Liver (tissue), 9 donors: ENCODE measurements around the gene ABCC8. TPM values are rescaled to one million over a fixed set of nuclear protein-coding genes. Genes with fewer than 3 reads are reported as not detected.

ENCODE experiments used
- DNase-seq: peaks from one replicate; pipeline ENCODE4 v3.0.0-alpha.2; 2017; ENCODE audit warnings: low spot score
- H3K27ac ChIP-seq, 2 donors: one replicate each; pipeline ENCODE4 v1.7.0; 2013; ENCODE audit warnings: inconsistent platforms in 2 of 2, low read length in 2 of 2, control low read depth in 1 of 2, low read depth in 1 of 2, mild to moderate bottlenecking in 1 of 2
- H3K27me3 ChIP-seq, 4 donors: one replicate each; pipeline versions ENCODE4 v1.6.1 to v1.7.0; 2013; ENCODE audit warnings: low read length in 3 of 4, inconsistent platforms in 1 of 4, mild to moderate bottlenecking in 1 of 4, moderate library complexity in 1 of 4; ENCODE audit not compliant: control insufficient read depth in 4 of 4, insufficient read depth in 4 of 4
- H3K36me3 ChIP-seq, 4 donors: one replicate each; pipeline versions ENCODE4 v1.6.1 to v1.7.0; 2013; ENCODE audit warnings: low read length in 3 of 4, mild to moderate bottlenecking in 3 of 4, low read depth in 1 of 4, moderate library complexity in 1 of 4; ENCODE audit not compliant: control insufficient read depth in 4 of 4, insufficient read depth in 3 of 4
- H3K4me1 ChIP-seq, 4 donors: one replicate each; pipeline versions ENCODE4 v1.6.1 to v1.7.0; 2013; ENCODE audit warnings: low read length in 3 of 4, mild to moderate bottlenecking in 3 of 4, moderate library complexity in 1 of 4; ENCODE audit not compliant: control insufficient read depth in 4 of 4, insufficient read depth in 4 of 4
- H3K4me3 ChIP-seq, 3 donors: one replicate each; pipeline versions ENCODE4 v1.6.1 to v1.7.0; 2013; ENCODE audit warnings: low read length in 3 of 3, control low read depth in 1 of 3, low read depth in 1 of 3, mild to moderate bottlenecking in 1 of 3
- H3K9ac ChIP-seq, 2 donors: one replicate each; pipeline ENCODE4 v1.7.0; 2013; ENCODE audit warnings: low read length in 2 of 2, mild to moderate bottlenecking in 2 of 2, moderate library complexity in 2 of 2, control low read depth in 1 of 2, low read depth in 1 of 2
- H3K9me3 ChIP-seq, 4 donors: one replicate each; pipeline versions ENCODE4 v1.6.1 to v1.7.0; 2013; ENCODE audit warnings: low read length in 3 of 4; ENCODE audit not compliant: control insufficient read depth in 4 of 4
- EGR1 ChIP-seq, 2 donors: IDR thresholded peaks; 2 replicates each; pipeline ENCODE4 v1.6.1; 2016 to 2018; ENCODE audit warnings: antibody characterized with exemption in 2 of 2, low read depth in 2 of 2
- FOXA1 ChIP-seq: IDR thresholded peaks from 2 replicates; pipeline ENCODE4 v1.6.1; 2016; ENCODE audit warnings: antibody characterized with exemption
- FOXA2 ChIP-seq: IDR thresholded peaks from 2 replicates; pipeline ENCODE4 v1.6.1; 2016; ENCODE audit warnings: antibody characterized with exemption
- GABPA ChIP-seq, 2 donors: IDR thresholded peaks in 1 of 2; conservative IDR thresholded peaks in 1 of 2; 2 replicates each; pipeline ENCODE4 v1.6.1; 2016; ENCODE audit warnings: antibody characterized with exemption in 2 of 2, mild to moderate bottlenecking in 1 of 2, moderate library complexity in 1 of 2
- HNF4A ChIP-seq, 2 donors: conservative IDR thresholded peaks; 2 replicates each; pipeline ENCODE4 v1.6.1; 2016; ENCODE audit warnings: antibody characterized with exemption in 2 of 2, mild to moderate bottlenecking in 2 of 2
- HNF4G ChIP-seq: IDR thresholded peaks from 2 replicates; pipeline ENCODE4 v1.6.1; 2016; ENCODE audit warnings: antibody characterized with exemption
- JUND ChIP-seq, 2 donors: IDR thresholded peaks; 2 replicates each; pipeline ENCODE4 v1.6.1; 2016; ENCODE audit warnings: antibody characterized with exemption in 2 of 2
- NR2F2 ChIP-seq: IDR thresholded peaks from 2 replicates; pipeline ENCODE4 v1.6.1; 2016; ENCODE audit warnings: antibody characterized with exemption
- RAD21 ChIP-seq, 2 donors: IDR thresholded peaks; 2 replicates each; pipeline ENCODE4 v1.6.1; 2016; ENCODE audit warnings: antibody characterized with exemption in 2 of 2, mild to moderate bottlenecking in 2 of 2
- RXRA ChIP-seq, 2 donors: IDR thresholded peaks; 2 replicates each; pipeline ENCODE4 v1.6.1; 2017 to 2018; ENCODE audit warnings: antibody characterized with exemption in 2 of 2, mild to moderate bottlenecking in 1 of 2
- TAF1 ChIP-seq: conservative IDR thresholded peaks from 2 replicates; pipeline ENCODE4 v1.6.1; 2016; ENCODE audit warnings: antibody characterized with exemption, mild to moderate bottlenecking
- YY1 ChIP-seq: IDR thresholded peaks from 2 replicates; pipeline ENCODE4 v1.6.1; 2016; ENCODE audit warnings: antibody characterized with exemption, mild to moderate bottlenecking
- WGBS: extraction: QIAGEN DNeasy Blood & Tissue Kit; methylation state at CpG from one replicate; pipeline ENCODE4 v1.1.7; 2013; 5-methylcytosine and 5-hydroxymethylcytosine counted together
- polyA plus RNA-seq, 2 donors: library from polyadenylated mRNA; stranded (reverse) in 1 of 2; unstranded in 1 of 2; fragments of 200-250 nt in 1 of 2; fragments of >200 nt in 1 of 2; fragmentation: Nextera tagmentation in 1 of 2; extraction: Ambion mirVana in 1 of 2; gene quantifications; one replicate each; pipeline versions ENCODE4 v1.2.1 to v1.2.3, GENCODE V29; 2013 to 2015
- total RNA-seq, 2 donors: library from RNA; depleted of rRNA; stranded (reverse); fragments of >200 nt; gene quantifications; one replicate each; pipeline ENCODE4 v1.2.3, GENCODE V29; 2014
- TF ChIP-seq, protein P1 (sequence below): fragments of 150-350 bp; IDR thresholded peaks from 2 replicates; pipeline ENCODE4 v1.5.1; 2017; ENCODE audit warnings: improper control_type of control experiment, low read depth, low read length; ENCODE audit not compliant: missing input control
- TF ChIP-seq, protein P2 (sequence below): IDR thresholded peaks from 2 replicates; pipeline ENCODE4 v1.6.1; 2016; ENCODE audit warnings: antibody characterized with exemption
- TF ChIP-seq, protein P3 (sequence below): IDR thresholded peaks from 2 replicates; pipeline ENCODE4 v1.6.1; 2016; ENCODE audit warnings: antibody characterized with exemption, mild to moderate bottlenecking
- TF ChIP-seq, protein P4 (sequence below): IDR thresholded peaks from 2 replicates; pipeline ENCODE4 v1.6.1; 2016; ENCODE audit warnings: antibody characterized with exemption
- TF ChIP-seq, protein P5 (sequence below): IDR thresholded peaks from 2 replicates; pipeline ENCODE4 v1.6.1; 2016; ENCODE audit warnings: antibody characterized with exemption
- donor health status: healthy.
- donor health status: healthy.
- donor health status: healthy.
- donor health status: healthy.
- donor health status: healthy.

The ABCC8 gene
- total and polyA plus RNA-seq, 4 donors, result 0.16 to 0.25 TPM; not detected in 2

DNA sequence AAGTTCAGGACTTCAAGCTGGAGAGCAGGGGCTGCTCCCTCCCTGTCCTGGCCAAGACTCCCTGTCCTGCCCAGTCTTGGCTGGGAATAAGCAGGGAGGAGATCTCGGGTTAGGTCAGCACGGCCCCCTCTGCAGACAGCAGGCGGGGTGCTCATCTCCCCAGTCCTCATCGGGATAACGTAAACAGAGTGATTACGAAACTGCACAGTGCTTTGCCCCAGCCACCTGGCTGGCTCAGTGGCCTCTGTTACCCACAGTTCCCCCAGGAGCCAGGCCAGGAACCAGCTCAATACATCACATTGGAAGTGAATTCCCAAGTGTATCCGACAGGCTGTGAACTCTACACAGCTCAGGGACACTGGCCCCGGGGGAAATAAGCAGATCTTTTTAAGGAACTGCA, 45.5 kb downstream of the ABCC8 start:
- no peak for DNase-seq
- Histone ChIP-seq H3K36me3 (no peaks in the 10 kb centered on the region), H3K27ac (no peak overlapping the region), H3K27me3 (no peaks in the 10 kb centered on the region), H3K9ac (no peak overlapping the region), H3K4me3 (no peak overlapping the region), H3K4me1 (no peaks in the 10 kb centered on the region), H3K9me3 (no peaks in the 10 kb centered on the region)
- no peak for TF ChIP-seq RXRA (IDR thresholded peaks at IDR 0.05)
- TF ChIP-seq, protein P1, sequence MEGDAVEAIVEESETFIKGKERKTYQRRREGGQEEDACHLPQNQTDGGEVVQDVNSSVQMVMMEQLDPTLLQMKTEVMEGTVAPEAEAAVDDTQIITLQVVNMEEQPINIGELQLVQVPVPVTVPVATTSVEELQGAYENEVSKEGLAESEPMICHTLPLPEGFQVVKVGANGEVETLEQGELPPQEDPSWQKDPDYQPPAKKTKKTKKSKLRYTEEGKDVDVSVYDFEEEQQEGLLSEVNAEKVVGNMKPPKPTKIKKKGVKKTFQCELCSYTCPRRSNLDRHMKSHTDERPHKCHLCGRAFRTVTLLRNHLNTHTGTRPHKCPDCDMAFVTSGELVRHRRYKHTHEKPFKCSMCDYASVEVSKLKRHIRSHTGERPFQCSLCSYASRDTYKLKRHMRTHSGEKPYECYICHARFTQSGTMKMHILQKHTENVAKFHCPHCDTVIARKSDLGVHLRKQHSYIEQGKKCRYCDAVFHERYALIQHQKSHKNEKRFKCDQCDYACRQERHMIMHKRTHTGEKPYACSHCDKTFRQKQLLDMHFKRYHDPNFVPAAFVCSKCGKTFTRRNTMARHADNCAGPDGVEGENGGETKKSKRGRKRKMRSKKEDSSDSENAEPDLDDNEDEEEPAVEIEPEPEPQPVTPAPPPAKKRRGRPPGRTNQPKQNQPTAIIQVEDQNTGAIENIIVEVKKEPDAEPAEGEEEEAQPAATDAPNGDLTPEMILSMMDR, result no peak
- TF ChIP-seq HNF4A (conservative IDR thresholded peaks at IDR 0.05), result peak in 1 of 2 donors; percentile 5
- TF ChIP-seq, protein P2, sequence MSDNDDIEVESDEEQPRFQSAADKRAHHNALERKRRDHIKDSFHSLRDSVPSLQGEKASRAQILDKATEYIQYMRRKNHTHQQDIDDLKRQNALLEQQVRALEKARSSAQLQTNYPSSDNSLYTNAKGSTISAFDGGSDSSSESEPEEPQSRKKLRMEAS, result no peak
- TF ChIP-seq, protein P3, sequence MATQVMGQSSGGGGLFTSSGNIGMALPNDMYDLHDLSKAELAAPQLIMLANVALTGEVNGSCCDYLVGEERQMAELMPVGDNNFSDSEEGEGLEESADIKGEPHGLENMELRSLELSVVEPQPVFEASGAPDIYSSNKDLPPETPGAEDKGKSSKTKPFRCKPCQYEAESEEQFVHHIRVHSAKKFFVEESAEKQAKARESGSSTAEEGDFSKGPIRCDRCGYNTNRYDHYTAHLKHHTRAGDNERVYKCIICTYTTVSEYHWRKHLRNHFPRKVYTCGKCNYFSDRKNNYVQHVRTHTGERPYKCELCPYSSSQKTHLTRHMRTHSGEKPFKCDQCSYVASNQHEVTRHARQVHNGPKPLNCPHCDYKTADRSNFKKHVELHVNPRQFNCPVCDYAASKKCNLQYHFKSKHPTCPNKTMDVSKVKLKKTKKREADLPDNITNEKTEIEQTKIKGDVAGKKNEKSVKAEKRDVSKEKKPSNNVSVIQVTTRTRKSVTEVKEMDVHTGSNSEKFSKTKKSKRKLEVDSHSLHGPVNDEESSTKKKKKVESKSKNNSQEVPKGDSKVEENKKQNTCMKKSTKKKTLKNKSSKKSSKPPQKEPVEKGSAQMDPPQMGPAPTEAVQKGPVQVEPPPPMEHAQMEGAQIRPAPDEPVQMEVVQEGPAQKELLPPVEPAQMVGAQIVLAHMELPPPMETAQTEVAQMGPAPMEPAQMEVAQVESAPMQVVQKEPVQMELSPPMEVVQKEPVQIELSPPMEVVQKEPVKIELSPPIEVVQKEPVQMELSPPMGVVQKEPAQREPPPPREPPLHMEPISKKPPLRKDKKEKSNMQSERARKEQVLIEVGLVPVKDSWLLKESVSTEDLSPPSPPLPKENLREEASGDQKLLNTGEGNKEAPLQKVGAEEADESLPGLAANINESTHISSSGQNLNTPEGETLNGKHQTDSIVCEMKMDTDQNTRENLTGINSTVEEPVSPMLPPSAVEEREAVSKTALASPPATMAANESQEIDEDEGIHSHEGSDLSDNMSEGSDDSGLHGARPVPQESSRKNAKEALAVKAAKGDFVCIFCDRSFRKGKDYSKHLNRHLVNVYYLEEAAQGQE, result peak; percentile 18
- TF ChIP-seq HNF4G, result no peak
- 21% methylated on average over 8 of the region's 8 CpGs for WGBS

DNA sequence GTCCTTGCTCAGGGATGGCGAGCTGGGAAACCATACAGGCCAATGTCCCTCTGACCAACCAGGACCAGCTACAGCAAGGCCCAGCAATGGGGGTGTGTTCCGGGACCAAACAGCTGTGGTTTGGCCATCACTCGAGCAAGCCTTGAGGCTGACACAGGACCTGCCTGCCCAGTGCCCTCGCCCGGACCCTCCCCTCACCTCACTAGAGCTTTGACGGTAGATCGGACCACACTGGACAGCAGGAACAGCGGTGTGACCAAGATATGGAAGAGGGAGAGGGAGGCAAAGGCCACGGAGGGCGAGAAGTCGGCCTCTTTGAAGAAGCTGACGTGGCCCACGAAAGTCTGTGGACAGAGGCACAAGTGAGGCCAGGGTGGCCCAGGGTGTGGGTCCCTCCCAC, 46.0 kb downstream of the ABCC8 start:
- Histone ChIP-seq H3K27me3 (no peaks in the 10 kb centered on the region), H3K9me3 (no peaks in the 10 kb centered on the region), H3K4me3 (no peak overlapping the region), H3K4me1 (no peaks in the 10 kb centered on the region), H3K9ac (no peak overlapping the region), H3K36me3 (no peaks in the 10 kb centered on the region), H3K27ac (no peak overlapping the region)
- WGBS, result 94% methylated on average over 13 of the region's 13 CpGs
- TF ChIP-seq, protein P3, result no peak
- no peak for DNase-seq

DNA sequence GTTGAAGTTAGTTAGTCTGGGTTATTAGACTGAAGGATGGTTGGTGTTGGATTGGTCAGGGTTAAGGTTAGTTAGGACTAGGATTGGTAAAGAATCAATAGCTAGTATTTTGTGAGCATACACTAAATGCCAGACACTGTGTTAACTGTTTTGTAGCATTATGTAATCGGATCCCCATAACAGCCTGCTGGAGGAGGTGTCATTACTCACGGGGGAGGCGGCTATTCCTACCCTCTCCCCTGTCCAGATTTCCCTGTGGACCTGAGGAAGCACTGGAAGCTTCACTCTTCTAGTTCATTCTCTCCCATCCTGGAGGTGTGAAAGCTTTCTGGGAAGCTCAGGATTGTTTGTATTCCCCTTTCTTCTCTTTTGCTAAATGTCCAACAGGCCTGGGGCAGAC, 47.7 kb downstream of the ABCC8 start:
- no peak overlapping the region for H3K27ac ChIP-seq
- no peaks in the 10 kb centered on the region for H3K36me3 ChIP-seq
- no peaks in the 10 kb centered on the region for H3K9me3 ChIP-seq
- H3K4me1 ChIP-seq, result no peaks in the 10 kb centered on the region
- no peak overlapping the region for H3K4me3 ChIP-seq
- no peak for DNase-seq
- no peak overlapping the region for H3K9ac ChIP-seq
- H3K27me3 ChIP-seq, result no peaks in the 10 kb centered on the region
- 89% methylated on average over 3 of the region's 3 CpGs for WGBS
- no peak for TF ChIP-seq TAF1
- TF ChIP-seq RXRA (IDR thresholded peaks at IDR 0.05), result no peak
- no peak for TF ChIP-seq FOXA1
- TF ChIP-seq YY1, result no peak
- TF ChIP-seq GABPA (IDR thresholded peaks at IDR 0.05 in 1 of 2, conservative IDR thresholded peaks at IDR 0.05 in 1 of 2), result no peak
- TF ChIP-seq EGR1 (IDR thresholded peaks at IDR 0.05; ENCODE audit: low read depth in 2 of 2), result no peak
- TF ChIP-seq, protein P4, sequence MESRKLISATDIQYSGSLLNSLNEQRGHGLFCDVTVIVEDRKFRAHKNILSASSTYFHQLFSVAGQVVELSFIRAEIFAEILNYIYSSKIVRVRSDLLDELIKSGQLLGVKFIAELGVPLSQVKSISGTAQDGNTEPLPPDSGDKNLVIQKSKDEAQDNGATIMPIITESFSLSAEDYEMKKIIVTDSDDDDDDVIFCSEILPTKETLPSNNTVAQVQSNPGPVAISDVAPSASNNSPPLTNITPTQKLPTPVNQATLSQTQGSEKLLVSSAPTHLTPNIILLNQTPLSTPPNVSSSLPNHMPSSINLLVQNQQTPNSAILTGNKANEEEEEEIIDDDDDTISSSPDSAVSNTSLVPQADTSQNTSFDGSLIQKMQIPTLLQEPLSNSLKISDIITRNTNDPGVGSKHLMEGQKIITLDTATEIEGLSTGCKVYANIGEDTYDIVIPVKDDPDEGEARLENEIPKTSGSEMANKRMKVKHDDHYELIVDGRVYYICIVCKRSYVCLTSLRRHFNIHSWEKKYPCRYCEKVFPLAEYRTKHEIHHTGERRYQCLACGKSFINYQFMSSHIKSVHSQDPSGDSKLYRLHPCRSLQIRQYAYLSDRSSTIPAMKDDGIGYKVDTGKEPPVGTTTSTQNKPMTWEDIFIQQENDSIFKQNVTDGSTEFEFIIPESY, result no peak
- no peak for TF ChIP-seq HNF4A (conservative IDR thresholded peaks at IDR 0.05)
- TF ChIP-seq FOXA2, result no peak
- TF ChIP-seq RAD21 (IDR thresholded peaks at IDR 0.05), result no peak
- no peak for TF ChIP-seq JUND (IDR thresholded peaks at IDR 0.05)
- no peak for TF ChIP-seq NR2F2
- TF ChIP-seq HNF4G, result no peak
- TF ChIP-seq, protein P5, sequence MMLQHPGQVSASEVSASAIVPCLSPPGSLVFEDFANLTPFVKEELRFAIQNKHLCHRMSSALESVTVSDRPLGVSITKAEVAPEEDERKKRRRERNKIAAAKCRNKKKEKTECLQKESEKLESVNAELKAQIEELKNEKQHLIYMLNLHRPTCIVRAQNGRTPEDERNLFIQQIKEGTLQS, result no peak
